Endothelial cell (in vitro differentiated cells): ENCODE measurements around the gene ITM2B. TPM values are rescaled to one million over a fixed set of nuclear protein-coding genes. Genes with fewer than 3 reads are reported as not detected.

ENCODE experiments used
- DNase-seq: peaks from one replicate; pipeline ENCODE4 v3.0.0; 2021; ENCODE audit warnings: low spot score
- H3K27ac Mint-ChIP-seq: one replicate; pipeline ENCODE4 v1.8.0; 2021; ENCODE audit warnings: mixed read lengths, inconsistent platforms; ENCODE audit not compliant: unreplicated experiment
- H3K27me3 Mint-ChIP-seq: one replicate; pipeline ENCODE4 v1.8.0; 2021; ENCODE audit warnings: mild to moderate bottlenecking, moderate library complexity, mixed read lengths, inconsistent platforms; ENCODE audit not compliant: unreplicated experiment
- H3K36me3 Mint-ChIP-seq: one replicate; pipeline ENCODE4 v1.8.0; 2021; ENCODE audit warnings: mild to moderate bottlenecking, low read depth, mixed read lengths, inconsistent platforms; ENCODE audit not compliant: unreplicated experiment
- H3K4me1 Mint-ChIP-seq: one replicate; pipeline ENCODE4 v1.8.0; 2021; ENCODE audit warnings: mild to moderate bottlenecking, mixed read lengths, inconsistent platforms; ENCODE audit not compliant: unreplicated experiment
- H3K4me3 Mint-ChIP-seq: one replicate; pipeline ENCODE4 v1.8.0; 2021; ENCODE audit warnings: mild to moderate bottlenecking, mixed read lengths, inconsistent platforms; ENCODE audit not compliant: unreplicated experiment
- H3K9me3 Mint-ChIP-seq: one replicate; pipeline ENCODE4 v1.8.0; 2021; ENCODE audit warnings: mixed read lengths, inconsistent platforms; ENCODE audit not compliant: unreplicated experiment
- total RNA-seq: library from RNA; stranded (reverse); fragmentation: NEBNext Ultra II Directional; extraction: Animal tissue kit (Norgen Biotek cat#: 25700); gene quantifications from one replicate; pipeline ENCODE4 v1.2.1, GENCODE V29; 2021; ENCODE audit not compliant: unreplicated experiment
- TF ChIP-seq, protein P1 (sequence below): fragments of 200-600 bp; sonication (generic); IDR thresholded peaks from one replicate; pipeline ENCODE4 v1.5.0; 2021; ENCODE audit warnings: antibody characterized with exemption; ENCODE audit not compliant: unreplicated experiment

Gene ITM2B
- total RNA-seq, 1 donor from 2014 or later, result 448 TPM

DNA sequence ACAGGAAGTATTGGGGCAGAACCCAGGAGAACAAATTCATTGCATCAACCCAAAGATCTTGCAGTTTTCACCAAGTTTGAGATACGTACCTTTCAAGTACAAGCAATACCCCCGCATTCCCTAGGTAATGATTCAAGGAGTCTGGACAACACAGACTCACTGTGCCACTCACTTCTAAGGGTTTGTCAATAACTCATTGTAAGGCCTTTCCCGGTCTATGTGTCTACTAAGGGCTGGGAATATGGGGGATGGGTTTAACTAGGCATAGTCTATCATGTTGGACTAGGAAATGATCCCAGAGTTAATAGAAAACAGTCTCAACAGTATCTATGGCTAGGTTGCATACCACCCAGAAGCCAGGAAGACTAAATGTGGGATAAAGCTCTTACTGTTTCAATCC lies 8.3 kb upstream of the ITM2B start:
- H3K27me3 Mint-ChIP-seq, result peaks cover 3% of the 10 kb centered on the region
- no peaks in the 10 kb centered on the region for H3K9me3 Mint-ChIP-seq
- H3K4me3 Mint-ChIP-seq, result no peak overlapping the region
- peaks cover 19% of the 10 kb centered on the region for H3K4me1 Mint-ChIP-seq
- H3K27ac Mint-ChIP-seq, result no peak overlapping the region
- no peak for DNase-seq
- H3K36me3 Mint-ChIP-seq, result no peaks in the 10 kb centered on the region
- TF ChIP-seq, protein P1, sequence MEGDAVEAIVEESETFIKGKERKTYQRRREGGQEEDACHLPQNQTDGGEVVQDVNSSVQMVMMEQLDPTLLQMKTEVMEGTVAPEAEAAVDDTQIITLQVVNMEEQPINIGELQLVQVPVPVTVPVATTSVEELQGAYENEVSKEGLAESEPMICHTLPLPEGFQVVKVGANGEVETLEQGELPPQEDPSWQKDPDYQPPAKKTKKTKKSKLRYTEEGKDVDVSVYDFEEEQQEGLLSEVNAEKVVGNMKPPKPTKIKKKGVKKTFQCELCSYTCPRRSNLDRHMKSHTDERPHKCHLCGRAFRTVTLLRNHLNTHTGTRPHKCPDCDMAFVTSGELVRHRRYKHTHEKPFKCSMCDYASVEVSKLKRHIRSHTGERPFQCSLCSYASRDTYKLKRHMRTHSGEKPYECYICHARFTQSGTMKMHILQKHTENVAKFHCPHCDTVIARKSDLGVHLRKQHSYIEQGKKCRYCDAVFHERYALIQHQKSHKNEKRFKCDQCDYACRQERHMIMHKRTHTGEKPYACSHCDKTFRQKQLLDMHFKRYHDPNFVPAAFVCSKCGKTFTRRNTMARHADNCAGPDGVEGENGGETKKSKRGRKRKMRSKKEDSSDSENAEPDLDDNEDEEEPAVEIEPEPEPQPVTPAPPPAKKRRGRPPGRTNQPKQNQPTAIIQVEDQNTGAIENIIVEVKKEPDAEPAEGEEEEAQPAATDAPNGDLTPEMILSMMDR, result no peak

DNA sequence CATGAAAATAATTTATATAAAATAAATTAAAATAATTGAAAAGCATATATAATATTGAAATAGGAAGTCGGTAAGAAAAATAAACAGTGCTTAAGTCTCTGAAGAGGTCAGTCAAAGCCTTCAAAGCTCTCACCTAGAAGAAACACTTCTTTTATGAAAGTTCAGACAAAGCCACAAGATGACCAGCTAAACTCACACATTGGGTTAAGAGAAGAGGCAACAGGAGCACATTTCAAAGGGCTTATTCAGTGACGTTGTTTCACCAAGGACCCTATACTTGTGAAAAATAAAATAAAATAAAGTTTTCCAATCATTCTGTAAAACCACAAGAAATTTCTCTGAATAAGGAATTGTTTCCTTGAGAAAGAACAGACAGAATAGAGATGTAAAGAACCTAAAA lies 2.5 kb upstream of the ITM2B start:
- H3K4me3 Mint-ChIP-seq, result no peak overlapping the region
- no peak overlapping the region for H3K27ac Mint-ChIP-seq
- TF ChIP-seq, protein P1, result no peak
- peaks cover 11% of the 10 kb centered on the region for H3K36me3 Mint-ChIP-seq
- peaks cover 10% of the 10 kb centered on the region for H3K27me3 Mint-ChIP-seq
- DNase-seq, result no peak
- peaks cover 17% of the 10 kb centered on the region for H3K4me1 Mint-ChIP-seq
- no peaks in the 10 kb centered on the region for H3K9me3 Mint-ChIP-seq

DNA sequence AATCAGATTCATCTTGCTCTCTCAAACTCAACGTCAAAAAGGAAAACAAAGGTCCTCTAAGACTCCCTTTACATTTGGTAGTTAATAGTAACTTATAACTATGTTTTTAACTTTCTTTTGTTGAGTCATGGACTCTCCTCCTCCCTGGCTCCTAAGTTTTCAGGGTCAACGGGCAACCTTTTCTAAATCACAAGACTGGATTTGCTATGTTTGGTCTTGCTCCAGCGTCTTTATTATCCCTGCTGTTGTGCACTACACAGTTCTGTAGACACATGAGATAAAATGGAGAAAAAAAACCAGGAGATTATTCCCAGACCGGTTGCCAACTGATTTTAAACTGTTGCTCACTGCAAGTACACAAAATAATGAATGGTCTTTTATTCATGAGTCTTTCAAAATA lies 1.9 kb upstream of the ITM2B start:
- H3K27me3 Mint-ChIP-seq, result peaks cover 10% of the 10 kb centered on the region
- TF ChIP-seq, protein P1, result no peak
- no peak overlapping the region for H3K4me3 Mint-ChIP-seq
- peaks cover 23% of the 10 kb centered on the region for H3K4me1 Mint-ChIP-seq
- no peaks in the 10 kb centered on the region for H3K9me3 Mint-ChIP-seq
- DNase-seq, result no peak
- H3K36me3 Mint-ChIP-seq, result peaks cover 11% of the 10 kb centered on the region
- H3K27ac Mint-ChIP-seq, result no peak overlapping the region

DNA sequence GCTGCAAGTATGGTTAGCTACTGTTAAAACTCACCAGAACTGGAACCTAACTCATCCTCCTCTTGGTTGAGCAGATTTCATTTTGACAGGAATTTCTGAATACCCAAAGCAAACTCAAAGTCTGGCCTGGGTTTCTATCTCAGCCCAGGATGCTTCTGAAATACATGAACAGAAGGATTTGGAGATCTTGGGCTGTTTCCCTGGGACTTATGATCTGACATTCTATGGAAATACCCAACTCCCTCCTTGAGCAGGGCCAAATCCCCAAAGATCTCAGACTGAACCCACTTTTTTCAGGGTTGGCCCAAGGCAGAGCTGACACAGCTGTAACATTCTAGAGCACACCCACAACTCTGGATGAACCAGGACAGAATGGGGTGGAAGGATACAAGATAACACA lies 1.1 kb upstream of the ITM2B start:
- peaks cover 10% of the 10 kb centered on the region for H3K27me3 Mint-ChIP-seq
- H3K4me1 Mint-ChIP-seq, result peaks cover 31% of the 10 kb centered on the region
- DNase-seq, result no peak
- H3K4me3 Mint-ChIP-seq, result peak overlapping the region; percentile 95
- H3K9me3 Mint-ChIP-seq, result no peaks in the 10 kb centered on the region
- TF ChIP-seq, protein P1, result no peak
- H3K27ac Mint-ChIP-seq, result peak overlapping the region; percentile 64
- H3K36me3 Mint-ChIP-seq, result peaks cover 11% of the 10 kb centered on the region

DNA sequence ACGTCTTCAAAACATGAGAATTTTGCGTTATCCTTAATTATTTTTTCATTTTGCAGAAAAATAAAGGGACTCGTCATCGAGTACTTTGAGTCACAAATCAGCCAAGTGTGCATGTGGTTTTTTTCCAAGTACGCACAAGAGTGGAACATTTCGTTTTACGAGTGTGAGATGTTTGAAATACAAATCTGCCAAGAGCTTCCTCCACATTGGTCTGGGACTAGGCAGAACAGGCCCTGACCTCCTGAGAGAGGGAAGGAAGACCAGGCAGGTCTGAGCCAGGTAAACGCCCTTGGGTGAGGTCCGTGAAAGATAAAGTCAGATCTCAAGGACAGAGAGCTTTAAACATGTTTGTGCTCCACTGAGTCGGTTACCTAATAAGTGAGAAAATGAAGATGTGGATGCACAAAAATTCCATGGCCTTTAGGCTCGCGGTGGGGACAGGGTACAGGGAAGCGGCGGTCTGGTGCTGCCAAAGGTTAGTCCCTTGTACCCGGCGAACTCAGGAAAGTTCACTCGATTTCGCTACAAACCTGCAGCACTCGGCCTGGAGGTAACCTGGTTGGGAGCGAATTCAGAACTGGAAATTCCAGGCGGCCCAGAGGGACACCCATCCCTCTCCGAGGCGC lies 473 bp upstream of the ITM2B start:
- peaks cover 33% of the 10 kb centered on the region for H3K4me1 Mint-ChIP-seq
- TF ChIP-seq, protein P1, result no peak
- H3K9me3 Mint-ChIP-seq, result no peaks in the 10 kb centered on the region
- peaks cover 10% of the 10 kb centered on the region for H3K27me3 Mint-ChIP-seq
- peaks cover 11% of the 10 kb centered on the region for H3K36me3 Mint-ChIP-seq
- H3K27ac Mint-ChIP-seq, result peak overlapping the region; percentile 88
- DNase-seq, result no peak
- H3K4me3 Mint-ChIP-seq, result peak overlapping the region; percentile 95
